K562 (cell line): ENCODE results near the gene TSPAN3. TPM values are rescaled to one million over a fixed set of nuclear protein-coding genes. Genes with fewer than 3 reads are reported as not detected.

Experiments used
- ARID4B ChIP-seq: sonication (generic); formaldehyde crosslinking; IDR thresholded peaks from 2 replicates; pipeline ENCODE4 v1.8.0; 2022; ENCODE audit warnings: mild to moderate bottlenecking, missing genetic modification reagents
- CEBPG ChIP-seq, 3 experiments: fragments of 200-800 bp in 1 of 3; sonication (Bioruptor generic) in 1 of 3; sonication (generic) in 1 of 3; formaldehyde crosslinking in 1 of 3; IDR thresholded peaks in 2 of 3; conservative IDR thresholded peaks in 1 of 3; 2 replicates each; pipeline versions ENCODE4 v1.6.1 to v1.8.0; 2016 to 2022; ENCODE audit warnings: missing compliant biosample characterization in 2 of 3, missing genetic modification characterization in 2 of 3, mild to moderate bottlenecking in 1 of 3, missing genetic modification reagents in 1 of 3
- ELK3 ChIP-seq: fragments of 450-650 bp; formaldehyde crosslinking; IDR thresholded peaks from 2 replicates; pipeline ENCODE4 v1.4.0; 2020; ENCODE audit warnings: mild to moderate bottlenecking
- MED1 ChIP-seq: sonication (generic); formaldehyde crosslinking; IDR thresholded peaks from 2 replicates; pipeline ENCODE4 v1.8.1; 2023; ENCODE audit warnings: missing genetic modification reagents, borderline replicate concordance
- NCOA6 ChIP-seq: fragments of 450-650 bp; IDR thresholded peaks from 2 replicates; pipeline ENCODE4 v1.6.1; 2017; ENCODE audit warnings: mild to moderate bottlenecking
- NR2C1 ChIP-seq, 2 experiments: fragments of 450-650 bp; IDR thresholded peaks; 2 replicates each; pipeline ENCODE4 v1.6.1; 2017; ENCODE audit warnings: mild to moderate bottlenecking in 2 of 2, antibody characterized with exemption in 1 of 2, inconsistent platforms in 1 of 2, missing compliant biosample characterization in 1 of 2, missing genetic modification characterization in 1 of 2
- POLR2AphosphoS2 ChIP-seq: IDR thresholded peaks from 2 replicates; pipeline ENCODE4 v1.6.1; 2012; ENCODE audit warnings: low read length, improper control_type of control experiment
- RFX1 ChIP-seq: fragments of 450-650 bp; IDR thresholded peaks from 2 replicates; pipeline ENCODE4 v1.6.1; 2016; ENCODE audit warnings: mild to moderate bottlenecking, moderate library complexity
- SRSF7 ChIP-seq: fragments of 200-400 bp; formaldehyde crosslinking; optimal IDR thresholded peaks from 2 replicates; pipeline ENCODE3; 2017; ENCODE audit warnings: mild to moderate bottlenecking, low read depth, low read length
- SRSF9 ChIP-seq: fragments of 200-400 bp; formaldehyde crosslinking; IDR thresholded peaks from 2 replicates; pipeline ENCODE4 v1.6.1; 2017; ENCODE audit warnings: low read depth, low read length, borderline replicate concordance
- TCF15 ChIP-seq: fragments of 250-450 bp; sonication (Bioruptor Pico); IDR thresholded peaks from 2 replicates; pipeline ENCODE4 v1.8.0; 2022; ENCODE audit warnings: moderate library complexity, mild to moderate bottlenecking, inconsistent platforms
- TOE1 ChIP-seq, 2 experiments: fragments of 450-650 bp in 1 of 2; sonication (generic) in 1 of 2; formaldehyde crosslinking in 1 of 2; IDR thresholded peaks; 2 replicates each; pipeline versions ENCODE4 v1.7.1 to v1.8.0; 2016 to 2022; ENCODE audit warnings: borderline replicate concordance in 2 of 2, mild to moderate bottlenecking in 2 of 2, antibody characterized with exemption in 1 of 2, inconsistent platforms in 1 of 2, low read depth in 1 of 2, missing genetic modification reagents in 1 of 2, moderate library complexity in 1 of 2
- U2AF2 ChIP-seq: fragments of 200-400 bp; formaldehyde crosslinking; optimal IDR thresholded peaks from 2 replicates; pipeline ENCODE3; 2017; ENCODE audit warnings: low read depth, mild to moderate bottlenecking, low read length
- ZBTB5 ChIP-seq: fragments of 450-650 bp; IDR thresholded peaks from 2 replicates; pipeline ENCODE4 v1.6.1; 2017; ENCODE audit warnings: antibody characterized with exemption
- ZC3H4 ChIP-seq: sonication (generic); formaldehyde crosslinking; IDR thresholded peaks from 2 replicates; pipeline ENCODE4 v1.9.0; 2021; ENCODE audit warnings: missing genetic modification reagents, borderline replicate concordance
- ZNF347 ChIP-seq: fragments of 450-650 bp; formaldehyde crosslinking; IDR thresholded peaks from 2 replicates; pipeline ENCODE4 v1.4.0; 2020; ENCODE audit warnings: low read depth, mild to moderate bottlenecking, moderate library complexity
- ZNF717 ChIP-seq: fragments of 250-450 bp; sonication (Bioruptor Pico); IDR thresholded peaks from 2 replicates; pipeline ENCODE4 v1.5.0; 2021
- ZNF778 ChIP-seq: fragments of 450-650 bp; formaldehyde crosslinking; IDR thresholded peaks from 2 replicates; pipeline ENCODE4 v1.4.0; 2020; ENCODE audit warnings: mild to moderate bottlenecking, moderate library complexity
- ZNF830 ChIP-seq: fragments of 250-450 bp; sonication (Bioruptor Pico); IDR thresholded peaks from 2 replicates; pipeline ENCODE4 v1.5.0; 2021; ENCODE audit warnings: mild to moderate bottlenecking
- polyA plus RNA-seq, 8 experiments: library from polyadenylated mRNA; depleted of rRNA in 4 of 8; stranded (reverse) in 5 of 8; unstranded in 3 of 8; fragments of >200 nt; fragmentation: Nextera tagmentation in 2 of 8; fragmentation: Illumina TruSeq in 1 of 8; extraction: Ambion mirVana in 2 of 8; extraction: Trizol in 1 of 8; gene quantifications; 2 replicates each; pipeline versions ENCODE4 v1.2.1 to v1.2.3, GENCODE V29; 2011 to 2014; ENCODE audit warnings: inconsistent platforms in 1 of 8, missing spikeins in 1 of 8
- total RNA-seq, 7 experiments: library from RNA; depleted of rRNA in 6 of 7; stranded (reverse); fragments of >200 nt in 6 of 7; fragmentation: Illumina TruSeq in 2 of 7; extraction: Trizol in 2 of 7; gene quantifications; 2 replicates each; pipeline versions ENCODE4 v1.2.1 to v1.2.3, GENCODE V29; 2011 to 2021; ENCODE audit warnings: low replicate concordance in 1 of 7

Gene TSPAN3
- total and polyA plus RNA-seq, 9 of the 15 experiments (the other 6 are each of a cell fraction or from before 2014, with no cell fraction given) = 14.3 to 144 (median 71.1) TPM

GRCh38 chr15:77070495-77071304 is at the start of gene TSPAN3 (continued):
- TF ChIP-seq ARID4B (CRISPR knock-in tag) (peak; percentile 47; the same call in 1 of the 2 replicates), U2AF2 (no peak), NCOA6 (no peak), ZNF717 (CRISPR knock-in tag) (no peak), NR2C1 (IDR thresholded peaks at IDR 0.05) (no peak), NR2C1 (tag; IDR thresholded peaks at IDR 0.05) (no peak), TOE1 (IDR thresholded peaks at IDR 0.05; ENCODE audit: borderline replicate concordance) (no peak), TOE1 (CRISPR knock-in tag; IDR thresholded peaks at IDR 0.05; ENCODE audit: borderline replicate concordance, low read depth) (no peak), CEBPG (CRISPR knock-in tag; IDR thresholded peaks at IDR 0.05) (no peak), CEBPG (tag; conservative IDR thresholded peaks at IDR 0.05 in 1 of 2, IDR thresholded peaks at IDR 0.05 in 1 of 2) (no peak), SRSF9 (no peak), SRSF7 (no peak), ZNF347 (no peak), MED1 (CRISPR knock-in tag) (no peak), ELK3 (CRISPR knock-in tag) (no peak), ZNF778 (CRISPR knock-in tag) (no peak), ZC3H4 (CRISPR knock-in tag) (no peak), POLR2AphosphoS2 (no peak), TCF15 (CRISPR knock-in tag) (no peak), RFX1 (peak; percentile 84), ZBTB5 (no peak), ZNF830 (CRISPR knock-in tag) (no peak)
